AG08395 (cell line): ENCODE data around the gene WFIKKN1.

Experiments used
- DNase-seq: peaks from one replicate; pipeline ENCODE4 v3.0.0; 2012; ENCODE audit warnings: mixed read lengths, low spot score

WFIKKN1 gene

DNA sequence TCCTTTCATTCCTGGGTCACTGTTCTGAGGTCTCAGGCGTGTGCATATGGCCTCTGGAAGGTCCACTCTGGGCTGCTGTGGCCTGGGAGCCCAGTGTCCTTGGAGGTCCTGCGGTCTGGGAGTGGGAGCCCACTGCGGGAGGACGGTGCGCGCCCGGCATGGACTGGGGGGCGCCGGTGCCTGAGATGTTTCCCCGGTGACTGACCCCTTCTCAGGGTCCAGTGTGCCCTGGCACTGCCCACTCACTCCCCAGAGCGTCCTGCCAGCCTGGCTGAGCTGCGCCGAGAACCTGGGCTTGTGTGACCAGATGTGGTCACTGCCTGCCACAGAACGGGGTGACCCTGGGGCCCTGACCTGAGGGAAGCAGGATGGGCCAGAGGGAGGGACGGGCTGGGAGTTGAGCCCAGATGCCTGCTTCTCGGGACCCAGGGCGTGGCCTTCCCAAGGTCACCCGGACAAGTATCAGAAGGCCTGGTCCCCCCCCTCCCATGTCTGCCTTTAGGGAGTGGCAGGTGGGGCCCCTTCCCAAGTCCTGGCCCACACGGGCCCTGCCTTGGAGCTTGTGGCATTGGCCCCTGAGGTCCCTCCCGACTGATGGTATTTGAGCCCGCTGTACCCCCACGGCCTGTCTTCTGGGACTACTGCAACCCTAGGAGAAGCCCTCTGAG lies 43.6 kb downstream of the WFIKKN1 start:
- DNase-seq: no peak

DNA sequence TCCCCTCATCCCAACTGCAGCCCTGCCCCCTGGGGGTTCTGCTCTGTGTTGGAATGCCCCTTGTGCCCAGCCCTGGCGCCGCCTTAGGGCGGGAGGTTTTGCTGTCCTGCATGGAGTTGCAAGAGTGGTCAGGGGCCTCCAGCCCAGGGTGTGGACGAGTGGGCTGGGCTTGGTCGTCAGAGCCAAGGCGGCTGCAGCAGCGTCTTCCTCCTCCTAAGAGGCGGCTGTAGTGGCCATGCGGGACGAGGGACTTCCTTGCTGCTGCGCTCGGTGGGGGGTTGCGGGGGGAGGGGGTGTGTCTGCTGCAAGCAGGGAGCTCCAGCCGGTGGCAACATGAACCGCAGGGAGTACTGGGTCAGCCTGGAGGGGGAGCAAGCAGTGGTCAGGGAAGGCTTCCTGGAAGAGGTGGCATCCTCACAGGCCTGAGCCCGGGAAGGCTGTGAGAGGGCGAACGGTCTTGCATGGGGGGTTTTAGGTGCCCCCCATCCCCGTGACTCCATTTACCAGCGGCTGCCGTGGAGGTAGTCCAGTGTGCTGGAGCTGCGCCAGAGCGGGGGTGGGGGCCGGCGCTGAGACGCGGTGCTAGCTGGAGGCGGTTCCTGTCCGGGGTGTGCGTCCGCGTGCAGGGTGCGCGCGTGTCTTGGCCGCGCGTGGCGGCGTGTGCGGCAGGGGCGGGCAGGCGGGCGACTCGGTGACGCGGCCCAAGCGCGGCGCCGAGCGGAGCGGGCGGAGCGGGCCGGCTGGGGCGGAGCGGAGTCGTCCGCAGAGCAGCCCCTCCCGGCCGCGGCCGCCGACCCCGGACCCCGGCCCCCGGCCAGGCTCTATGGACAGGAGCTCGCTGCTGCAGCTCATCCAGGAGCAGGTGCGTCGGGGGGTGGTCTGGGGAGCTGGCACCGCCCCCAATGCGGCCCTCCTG lies 44.4 kb downstream of the WFIKKN1 start, which contains the start of gene RHBDL1:
Gene RHBDL1, plus strand, starts transcription at position 704 of the 916 bp plus-strand sequence. Its CDS starts 120 bp downstream, at position 824.
- peak; percentile 36 for DNase-seq

DNA sequence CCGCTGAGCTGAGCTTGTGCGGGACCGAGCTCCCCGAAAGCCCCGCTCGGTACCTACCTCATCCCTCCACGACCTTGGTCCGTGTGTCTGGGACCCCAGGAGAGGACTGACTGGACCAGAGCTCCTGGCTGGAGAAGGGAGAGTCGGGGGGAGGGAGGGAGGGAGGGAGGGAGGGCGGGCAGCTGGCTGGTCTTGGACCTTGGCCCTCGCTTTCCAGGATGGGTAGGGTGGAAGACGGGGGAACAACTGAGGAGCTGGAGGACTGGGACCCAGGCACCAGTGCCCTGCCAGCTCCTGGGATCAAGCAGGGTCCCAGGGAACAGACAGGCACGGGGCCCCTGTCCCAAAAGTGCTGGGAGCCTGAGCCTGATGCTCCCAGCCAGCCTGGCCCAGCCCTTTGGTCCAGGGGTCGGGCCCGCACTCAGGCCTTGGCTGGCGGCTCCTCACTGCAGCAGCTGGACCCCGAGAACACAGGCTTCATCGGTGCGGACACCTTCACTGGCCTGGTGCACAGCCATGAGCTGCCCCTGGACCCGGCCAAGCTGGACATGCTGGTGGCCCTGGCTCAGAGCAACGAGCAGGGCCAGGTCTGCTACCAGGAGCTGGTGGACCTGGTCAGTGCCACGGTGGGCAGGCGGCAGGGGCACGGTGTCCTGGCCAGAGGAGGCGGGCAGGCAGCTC lies 45.2 kb downstream of the WFIKKN1 start:
- DNase-seq: no peak

DNA sequence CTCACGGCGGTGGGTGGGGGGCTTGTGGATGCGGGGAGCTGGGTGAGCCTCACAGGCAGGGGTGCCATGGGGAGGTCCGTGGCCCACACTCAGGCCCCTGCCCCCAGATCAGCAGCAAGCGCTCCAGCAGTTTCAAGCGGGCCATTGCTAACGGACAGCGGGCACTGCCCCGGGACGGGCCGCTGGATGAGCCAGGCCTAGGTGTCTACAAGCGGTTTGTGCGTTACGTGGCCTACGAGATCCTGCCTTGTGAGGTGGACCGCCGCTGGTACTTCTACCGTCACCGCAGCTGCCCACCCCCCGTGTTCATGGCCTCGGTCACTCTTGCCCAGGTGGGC lies 45.7 kb downstream of the WFIKKN1 start:
- no peak for DNase-seq

DNA sequence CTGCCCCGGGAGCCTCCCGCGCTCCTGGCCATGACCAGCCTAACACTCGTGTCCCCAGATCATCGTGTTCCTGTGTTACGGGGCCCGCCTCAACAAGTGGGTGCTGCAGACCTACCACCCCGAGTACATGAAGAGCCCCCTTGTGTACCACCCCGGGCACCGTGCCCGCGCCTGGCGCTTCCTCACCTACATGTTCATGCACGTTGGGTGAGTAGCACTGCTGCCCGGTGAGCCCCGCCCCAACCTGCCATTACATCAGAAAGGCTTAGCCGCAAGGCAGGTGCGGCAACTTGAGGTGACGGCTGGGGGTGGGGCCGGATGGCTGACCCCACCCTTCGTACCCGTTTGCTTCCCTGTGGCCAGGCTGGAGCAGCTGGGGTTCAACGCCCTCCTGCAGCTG lies 46.1 kb downstream of the WFIKKN1 start:
- DNase-seq: no peak

DNA sequence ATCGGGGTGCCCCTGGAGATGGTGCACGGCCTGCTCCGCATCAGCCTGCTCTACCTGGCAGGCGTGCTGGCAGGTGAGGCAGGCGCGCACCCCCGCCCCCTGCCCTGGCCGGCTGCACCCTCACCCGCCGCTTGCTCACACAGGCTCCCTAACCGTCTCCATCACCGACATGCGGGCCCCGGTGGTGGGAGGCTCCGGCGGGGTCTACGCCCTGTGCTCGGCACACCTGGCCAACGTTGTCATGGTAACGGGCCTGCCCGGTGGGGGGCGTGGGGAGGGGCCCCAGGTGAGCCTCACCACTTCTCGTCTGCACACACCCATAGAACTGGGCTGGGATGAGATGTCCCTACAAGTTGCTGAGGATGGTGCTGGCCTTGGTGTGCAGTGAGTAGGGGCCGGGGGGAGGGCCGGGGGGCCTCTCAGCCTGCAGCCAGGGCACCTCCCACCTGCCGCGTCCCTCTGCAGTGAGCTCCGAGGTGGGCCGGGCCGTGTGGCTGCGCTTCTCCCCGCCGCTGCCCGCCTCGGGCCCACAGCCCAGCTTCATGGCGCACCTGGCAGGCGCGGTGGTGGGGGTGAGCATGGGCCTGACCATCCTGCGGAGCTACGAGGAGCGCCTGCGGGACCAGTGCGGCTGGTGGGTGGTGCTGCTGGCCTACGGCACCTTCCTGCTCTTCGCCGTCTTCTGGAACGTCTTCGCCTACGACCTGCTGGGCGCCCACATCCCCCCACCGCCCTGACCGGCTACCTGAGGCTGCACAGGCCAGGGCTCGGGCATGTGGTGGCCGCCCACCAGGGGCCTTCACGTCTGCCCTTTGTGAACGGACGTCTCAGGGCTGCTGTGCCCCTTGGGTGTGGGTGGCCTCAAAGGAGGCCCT lies 46.8 kb downstream of the WFIKKN1 start:
- no peak for DNase-seq

DNA sequence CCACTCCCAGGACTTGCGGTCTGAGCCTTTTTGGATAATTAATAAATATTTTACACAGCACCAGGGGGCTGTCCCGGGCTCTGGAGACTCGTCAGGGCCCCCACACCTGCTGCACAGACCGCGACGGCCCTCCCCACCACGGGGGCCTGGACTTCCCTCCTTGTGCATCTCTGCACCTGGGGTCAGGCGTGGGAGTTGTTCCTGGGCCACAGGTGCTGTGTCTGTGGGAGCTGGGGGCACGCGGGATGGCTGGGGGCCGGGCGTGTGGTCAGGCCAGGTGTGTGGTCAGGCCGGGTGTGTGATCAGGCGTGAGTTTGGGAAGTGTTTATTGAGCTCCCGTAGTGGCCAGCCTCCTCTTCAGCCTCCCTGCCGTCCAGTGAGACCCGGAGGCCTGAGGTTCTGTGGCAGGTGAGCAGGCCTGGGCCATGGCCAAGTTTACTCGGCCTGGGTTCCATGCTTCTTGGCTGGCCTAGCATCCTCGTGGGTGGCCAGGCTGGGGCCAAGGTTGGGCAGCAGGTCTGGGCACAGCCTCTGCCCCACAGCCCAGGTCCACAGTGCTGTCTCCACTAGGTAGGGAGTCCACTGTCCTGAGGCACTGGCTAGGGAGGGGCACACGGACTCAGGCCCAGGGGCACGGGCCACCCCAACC lies 47.5 kb downstream of the WFIKKN1 start:
- no peak for DNase-seq

DNA sequence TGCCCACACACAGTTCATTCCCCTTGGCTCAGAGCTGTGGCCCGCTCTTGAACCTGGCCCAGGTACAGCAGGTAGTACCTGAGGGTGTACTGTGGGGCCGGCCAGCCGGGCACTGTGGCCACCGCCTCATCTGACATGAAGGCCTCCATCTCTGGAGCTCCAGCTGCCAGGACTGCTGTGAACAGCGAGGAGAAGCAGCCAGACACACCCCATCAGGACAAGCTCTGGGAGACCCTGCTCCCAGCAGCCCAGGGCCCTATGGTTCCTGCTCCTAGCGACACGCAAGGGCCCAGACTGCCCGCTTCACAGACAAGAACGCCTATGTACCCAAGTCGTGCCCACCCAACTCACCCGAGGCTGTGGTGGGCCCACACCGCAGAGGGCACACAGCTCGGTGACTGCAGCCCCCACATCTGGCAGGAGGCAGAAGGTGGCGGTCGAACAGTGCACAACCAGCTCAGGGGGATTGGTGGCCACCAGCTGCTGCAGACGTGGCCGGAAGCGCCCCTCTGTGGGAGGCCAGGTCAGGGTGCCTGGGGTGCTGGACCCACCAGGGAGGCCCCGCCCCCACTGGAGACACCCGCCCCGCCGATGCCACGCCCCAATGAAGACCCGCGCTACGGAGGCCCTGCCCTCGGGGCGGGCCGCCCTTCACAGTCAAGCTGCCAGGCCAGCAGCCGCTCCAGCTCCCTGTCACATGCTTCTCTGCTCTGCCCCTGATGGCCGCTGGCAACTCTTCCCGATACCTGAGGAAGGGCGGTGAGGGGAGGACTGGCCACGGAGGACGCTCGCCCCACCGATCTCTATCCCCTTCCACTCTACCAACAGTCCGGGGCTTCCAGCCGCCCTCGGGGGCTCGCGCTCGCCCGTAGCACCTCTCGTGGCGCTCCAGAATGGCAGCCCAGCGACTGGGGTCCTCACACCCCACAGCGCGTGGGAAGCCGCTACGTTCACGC lies 48.4 kb downstream of the WFIKKN1 start:
- peak; percentile 28 for DNase-seq

DNA sequence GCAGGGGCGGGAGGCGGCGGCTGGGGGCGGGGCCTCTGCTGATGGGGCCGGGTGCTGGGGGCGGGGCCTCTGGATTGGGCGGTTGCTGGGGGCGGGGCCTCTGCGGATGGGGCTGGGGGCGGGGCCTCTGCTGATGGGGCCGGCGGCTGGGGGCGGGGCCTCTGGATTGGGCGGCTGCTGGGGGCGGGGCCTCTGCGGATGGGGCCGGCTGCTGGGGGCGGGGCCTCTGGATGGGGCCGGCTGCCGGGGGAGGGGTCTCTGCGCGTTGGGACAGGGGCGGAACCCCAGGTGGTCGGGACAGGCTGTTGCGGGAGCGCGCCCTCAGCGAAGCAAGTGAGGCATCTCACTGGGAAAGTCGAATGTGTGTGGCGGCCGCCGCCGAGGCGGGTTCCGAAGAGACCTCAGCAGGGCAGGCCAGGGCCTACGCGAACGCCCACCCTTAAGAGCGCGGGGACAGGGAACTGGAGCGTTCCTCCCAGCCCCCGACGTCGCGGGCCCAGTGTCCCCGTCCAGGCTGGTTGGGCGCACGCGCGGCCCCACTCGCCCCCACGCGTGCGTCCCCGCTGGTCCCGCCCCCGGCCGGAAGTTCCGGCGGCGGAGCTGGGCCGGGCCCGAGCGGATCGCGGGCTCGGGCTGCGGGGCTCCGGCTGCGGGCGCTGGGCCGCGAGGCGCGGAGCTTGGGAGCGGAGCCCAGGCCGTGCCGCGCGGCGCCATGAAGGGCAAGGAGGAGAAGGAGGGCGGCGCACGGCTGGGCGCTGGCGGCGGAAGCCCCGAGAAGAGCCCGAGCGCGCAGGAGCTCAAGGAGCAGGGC lies 49.2 kb downstream of the WFIKKN1 start, which contains the start of gene STUB1:
Gene STUB1, plus strand, starts transcription at position 597 of the 811 bp plus-strand sequence. Its CDS starts 116 bp downstream, at position 713.
- DNase-seq: peak; percentile 92

DNA sequence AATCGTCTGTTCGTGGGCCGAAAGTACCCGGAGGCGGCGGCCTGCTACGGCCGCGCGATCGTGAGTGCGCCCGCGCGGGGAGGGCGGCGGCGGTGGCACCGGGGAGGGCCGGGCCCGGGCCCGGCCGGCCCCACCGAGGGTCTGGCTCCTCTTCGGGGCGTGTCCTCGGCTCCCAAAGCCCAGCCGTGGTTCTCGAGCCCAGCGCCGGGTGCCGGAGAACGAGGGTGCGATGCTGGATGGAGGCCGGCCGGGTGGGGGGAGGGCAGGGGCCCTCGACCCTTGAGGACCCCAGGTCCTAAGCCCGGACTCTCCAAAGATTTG lies 49.8 kb downstream of the WFIKKN1 start:
- DNase-seq: no peak

DNA sequence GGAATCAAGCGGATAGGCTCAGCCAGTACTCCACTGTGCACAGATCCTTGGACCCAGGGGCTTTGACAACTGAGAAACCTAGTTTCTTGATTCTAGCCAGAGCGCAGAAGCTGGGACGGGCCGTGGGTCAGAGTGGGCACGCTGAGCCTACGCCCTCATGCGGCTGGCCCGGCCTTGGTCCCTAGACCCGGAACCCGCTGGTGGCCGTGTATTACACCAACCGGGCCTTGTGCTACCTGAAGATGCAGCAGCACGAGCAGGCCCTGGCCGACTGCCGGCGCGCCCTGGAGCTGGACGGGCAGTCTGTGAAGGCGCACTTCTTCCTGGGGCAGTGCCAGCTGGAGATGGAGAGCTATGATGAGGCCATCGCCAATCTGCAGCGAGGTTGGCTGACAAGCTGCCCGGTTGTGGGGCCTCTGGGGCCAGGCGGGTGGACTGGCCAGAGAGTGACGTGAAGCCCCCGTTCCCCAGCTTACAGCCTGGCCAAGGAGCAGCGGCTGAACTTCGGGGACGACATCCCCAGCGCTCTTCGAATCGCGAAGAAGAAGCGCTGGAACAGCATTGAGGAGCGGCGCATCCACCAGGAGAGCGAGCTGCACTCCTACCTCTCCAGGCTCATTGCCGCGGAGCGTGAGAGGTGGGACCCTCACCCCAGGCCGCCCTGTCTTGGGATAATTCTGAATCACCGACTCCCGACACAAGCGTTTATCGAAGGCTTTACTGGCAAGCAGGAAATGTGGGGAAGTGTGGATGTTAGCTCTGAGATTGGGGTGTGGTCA lies 50.4 kb downstream of the WFIKKN1 start:
- DNase-seq: no peak

DNA sequence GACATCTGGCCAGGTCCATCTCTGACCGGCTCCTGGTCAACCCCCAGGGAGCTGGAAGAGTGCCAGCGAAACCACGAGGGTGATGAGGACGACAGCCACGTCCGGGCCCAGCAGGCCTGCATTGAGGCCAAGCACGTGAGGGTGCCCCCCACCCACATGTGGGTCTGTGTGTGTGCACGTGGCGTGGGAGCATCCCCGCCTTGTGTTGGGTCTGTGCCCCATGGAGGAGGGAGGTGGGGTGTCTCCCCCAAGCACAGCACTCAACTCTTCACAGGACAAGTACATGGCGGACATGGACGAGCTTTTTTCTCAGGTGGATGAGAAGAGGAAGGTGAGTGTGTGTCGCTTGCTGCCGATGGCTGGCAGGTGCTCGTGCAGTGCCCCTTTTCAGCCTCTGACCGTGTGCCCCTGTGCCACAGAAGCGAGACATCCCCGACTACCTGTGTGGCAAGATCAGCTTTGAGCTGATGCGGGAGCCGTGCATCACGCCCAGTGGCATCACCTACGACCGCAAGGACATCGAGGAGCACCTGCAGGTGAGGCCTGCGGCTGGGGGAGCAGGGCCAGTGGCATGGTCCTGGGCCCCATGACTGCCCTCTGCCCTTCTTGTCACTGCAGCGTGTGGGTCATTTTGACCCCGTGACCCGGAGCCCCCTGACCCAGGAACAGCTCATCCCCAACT lies 51.1 kb downstream of the WFIKKN1 start:
- DNase-seq: no peak

DNA sequence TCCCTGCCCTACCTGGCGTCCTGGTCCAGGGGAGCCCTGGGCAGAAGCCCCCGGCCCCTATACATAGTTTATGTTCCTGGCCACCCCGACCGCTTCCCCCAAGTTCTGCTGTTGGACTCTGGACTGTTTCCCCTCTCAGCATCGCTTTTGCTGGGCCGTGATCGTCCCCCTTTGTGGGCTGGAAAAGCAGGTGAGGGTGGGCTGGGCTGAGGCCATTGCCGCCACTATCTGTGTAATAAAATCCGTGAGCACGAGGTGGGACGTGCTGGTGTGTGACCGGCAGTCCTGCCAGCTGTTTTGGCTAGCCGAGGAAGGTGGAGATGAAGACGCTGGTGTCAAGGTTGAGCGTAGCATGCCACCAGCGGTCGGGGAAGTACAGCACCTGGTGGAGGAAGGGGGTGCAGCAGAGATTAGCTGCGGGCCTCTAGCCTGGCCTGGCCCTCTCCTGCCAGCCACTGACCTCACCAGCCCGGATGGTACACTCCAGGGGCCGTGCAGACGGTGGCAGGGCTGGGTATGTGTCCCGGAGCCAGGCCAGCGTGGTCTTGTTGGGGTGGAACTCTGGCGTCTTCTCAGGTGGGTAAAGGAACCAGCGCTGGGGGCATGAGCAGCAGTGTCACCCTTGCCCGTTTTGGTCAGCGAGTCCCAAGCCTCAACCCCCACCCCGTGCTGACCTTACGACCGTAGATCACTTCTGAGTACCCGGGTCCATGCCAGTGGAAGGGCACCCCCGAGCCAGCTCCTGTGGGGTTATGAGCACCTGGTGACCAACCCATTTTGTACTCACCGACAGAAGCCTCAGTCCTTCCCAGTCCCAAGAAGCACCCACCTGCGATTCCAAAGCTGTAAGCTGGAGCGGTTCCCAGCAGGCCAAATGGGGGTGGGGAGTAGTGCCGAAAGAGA lies 52.0 kb downstream of the WFIKKN1 start:
- no peak for DNase-seq

DNA sequence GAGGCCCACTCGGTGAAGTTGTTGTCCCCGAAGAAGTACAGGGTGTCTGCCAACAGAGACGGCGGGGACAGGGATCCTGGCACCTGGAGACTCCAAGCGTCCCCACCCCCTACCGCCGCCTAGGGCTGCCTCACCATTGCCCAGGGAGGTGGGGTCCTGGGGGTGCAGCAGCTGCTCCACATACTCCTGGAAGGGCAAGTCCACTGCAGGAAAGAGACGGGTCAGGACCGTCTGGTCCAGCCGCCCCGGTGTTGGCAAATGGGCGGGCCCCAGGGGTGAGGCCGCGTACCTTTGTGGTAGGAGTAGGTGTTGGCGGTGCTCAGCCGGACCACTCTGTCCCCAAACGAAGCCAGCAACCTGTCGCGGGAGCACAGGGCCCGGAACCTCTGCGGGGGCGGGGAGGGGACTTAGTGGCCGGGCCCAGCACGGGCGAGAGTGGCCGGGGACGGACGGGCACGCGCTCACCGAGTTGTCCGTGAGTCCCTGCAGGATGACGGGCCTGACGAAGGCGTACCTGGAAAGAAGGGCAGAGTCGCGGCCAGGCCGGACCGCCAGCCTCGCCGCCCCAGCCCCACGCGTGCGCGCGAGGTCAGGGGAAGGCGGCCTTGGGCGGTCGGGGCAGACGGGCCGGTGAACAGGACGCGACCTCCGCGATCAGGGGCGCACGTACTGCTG lies 52.7 kb downstream of the WFIKKN1 start:
- DNase-seq: no peak
